Mucosa of gallbladder (tissue), 1 donor: ENCODE results near the gene PEX11B. TPM values are rescaled to one million over a fixed set of nuclear protein-coding genes. Genes with fewer than 3 reads are reported as not detected.

Experiments
- DNase-seq: peaks from one replicate; pipeline ENCODE4 v3.0.0-alpha.2; 2020; ENCODE audit warnings: low spot score
- total RNA-seq: library from RNA; stranded (reverse); gene quantifications from one replicate; pipeline ENCODE4 v1.2.1, GENCODE V29; 2021
- donor health status: DM: no; HTN: no; CAD: no.

Gene PEX11B
- total RNA-seq, 1 donor from 2014 or later: 35.1 TPM

GRCh38 chr1:145908653-145909052, 9.9 kb downstream of the PEX11B start:
- no peak for DNase-seq

GRCh38 chr1:145906954-145907753, 11.4 kb downstream of the PEX11B start:
- DNase-seq: no peak

GRCh38 chr1:145901312-145902021, 17.1 kb downstream of the PEX11B start:
- DNase-seq: no peak

- no peak for DNase-seq
Observed at GRCh38 chr1:145898756-145899155, 19.8 kb downstream of the PEX11B start.

GRCh38 chr1:145897969-145898368, 20.5 kb downstream of the PEX11B start:
- no peak for DNase-seq

GRCh38 chr1:145895471-145895870, 23.0 kb downstream of the PEX11B start:
- DNase-seq: no peak

- DNase-seq: no peak
Observed at GRCh38 chr1:145893306-145894055, 25.0 kb downstream of the PEX11B start.

GRCh38 chr1:145892486-145893087, 25.9 kb downstream of the PEX11B start:
- DNase-seq: no peak

- peak; percentile 95 for DNase-seq
Observed at GRCh38 chr1:145891587-145892485, 26.7 kb downstream of the PEX11B start.

- DNase-seq: peak; percentile 31
Observed at GRCh38 chr1:145891143-145891542, 27.4 kb downstream of the PEX11B start.

GRCh38 chr1:145889722-145890121, 28.8 kb downstream of the PEX11B start:
- no peak for DNase-seq

- peak; percentile 34 for DNase-seq
Observed at GRCh38 chr1:145887631-145888030, 30.9 kb downstream of the PEX11B start.

GRCh38 chr1:145886816-145887215, 31.7 kb downstream of the PEX11B start:
- DNase-seq: no peak

- DNase-seq: no peak
Observed at GRCh38 chr1:145886390-145886789, 32.1 kb downstream of the PEX11B start.

- peak; percentile 78 for DNase-seq
Observed at GRCh38 chr1:145885738-145886287, 32.7 kb downstream of the PEX11B start, which contains the start of gene ANKRD35. Gene ANKRD35 (minus strand): TSS chr1:145885866. CDS start chr1:145885758, 108 bp downstream.

- no peak for DNase-seq
Observed at GRCh38 chr1:145884675-145885074, 33.8 kb downstream of the PEX11B start.

- DNase-seq: no peak
Observed at GRCh38 chr1:145879775-145880174, 38.7 kb downstream of the PEX11B start.

GRCh38 chr1:145878724-145879123, 39.8 kb downstream of the PEX11B start:
- no peak for DNase-seq

GRCh38 chr1:145877923-145878486, 40.5 kb downstream of the PEX11B start:
- DNase-seq: no peak

- no peak for DNase-seq
Observed at GRCh38 chr1:145874646-145875045, 43.9 kb downstream of the PEX11B start.
